Measurements from ENCODE around the gene TYRP1. TPM values are rescaled to one million over a fixed set of nuclear protein-coding genes. Genes with fewer than 3 reads are reported as not detected.

The TYRP1 gene
- total RNA-seq, 8 experiments from 2014 or later, result 0.21 to 1.5 (median 0.71) TPM; not detected in 3

- in situ Hi-C loops (cut with MboI; ENCODE audit: low pct_unique_long_range_greater_than_20kb in 2 of 9, low sequenced_read_pairs in 9 of 9, unreplicated experiment in 9 of 9), result loop anchor here in 5 of 9 experiments (5.0 to 25.0 kb wide), 8 partner anchors 54 to 367 kb away; partner anchors contain the start of gene LURAP1L (in 1 of the 5)
These were observed 27.4 kb downstream of the TYRP1 start for GRCh38 chr9:12720551-12720950.

GRCh38 chr9:12722131-12722530, 28.9 kb downstream of the TYRP1 start:
- H3K4me3 ChIP-seq, result no peak overlapping the region
- in situ Hi-C loops (cut with MboI; ENCODE audit: low pct_unique_long_range_greater_than_20kb in 2 of 9, low sequenced_read_pairs in 9 of 9, unreplicated experiment in 9 of 9), result loop anchor here in 5 of 9 experiments (5.0 to 25.0 kb wide), 8 partner anchors 53 to 365 kb away; partner anchors contain the start of gene LURAP1L (in 1 of the 5)
- H3K27ac ChIP-seq, result no peak overlapping the region
- WGBS, 10 experiments, result 40 to 100% (median 72%) methylated on average over 1 to 2 of the region's 2 CpGs; no CpG with 5 or more reads in 1 of the 10 experiments
- no peak for ATAC-seq (replicated peaks in 6 of 8)
- peaks cover 0 to 11% of the 10 kb centered on the region in 2 donors for H3K4me1 ChIP-seq (replicated peaks in 1 of 2)

More at GRCh38 chr9:12720551-12720950, 27.4 kb downstream of the TYRP1 start:
- Histone ChIP-seq H3K27ac (no peak overlapping the region), H3K4me3 (no peak overlapping the region), H3K4me1 (replicated peaks in 1 of 2) (peaks cover 0 to 11% of the 10 kb centered on the region in 2 donors)
- 0 to 100% (median 56%) methylated on average over 1 to 3 of the region's 3 CpGs; no CpG with 5 or more reads in 1 of the 10 experiments for WGBS, 10 experiments
- no peak for ATAC-seq (replicated peaks in 6 of 8)

GRCh38 chr9:12723409-12724028, 30.3 kb downstream of the TYRP1 start:
- 0 to 92% (median 40%) methylated on average over 2 to 5 of the region's 5 CpGs; no CpG with 5 or more reads in 1 of the 10 experiments for WGBS, 10 experiments

GRCh38 chr9:12726795-12727194, 33.6 kb downstream of the TYRP1 start:
- no peak for ATAC-seq (replicated peaks in 6 of 8)
- WGBS, 10 experiments, result 67 to 100% (median 75%) methylated on average over 1 to 2 of the region's 2 CpGs; no CpG with 5 or more reads in 4 of the 10 experiments
- Histone ChIP-seq H3K4me1 (replicated peaks in 1 of 2) (no peaks in the 10 kb centered on the region), H3K4me3 (no peak overlapping the region), H3K27ac (no peak overlapping the region)
- in situ Hi-C loops (cut with MboI; ENCODE audit: low pct_unique_long_range_greater_than_20kb in 2 of 9, low sequenced_read_pairs in 9 of 9, unreplicated experiment in 9 of 9), result loop anchor here in 2 of 9 experiments (10.0 kb wide), 2 partner anchors 48 to 358 kb away; partner anchors contain the start of gene LURAP1L (in 1 of the 2)

More at GRCh38 chr9:12723409-12724028, 30.3 kb downstream of the TYRP1 start:
- peak in 2 of 8 experiments; percentile 28 to 32 for ATAC-seq (replicated peaks in 6 of 8)
- Histone ChIP-seq H3K4me3 (no peak overlapping the region), H3K4me1 (replicated peaks in 1 of 2) (peaks cover 0 to 7% of the 10 kb centered on the region in 2 donors), H3K27ac (no peak overlapping the region)
- in situ Hi-C loops (cut with MboI; ENCODE audit: low pct_unique_long_range_greater_than_20kb in 2 of 9, low sequenced_read_pairs in 9 of 9, unreplicated experiment in 9 of 9), result loop anchor here in 5 of 9 experiments (5.0 to 25.0 kb wide), 8 partner anchors 51 to 364 kb away; partner anchors contain the start of gene LURAP1L (in 1 of the 5)

- no peak for ATAC-seq (replicated peaks in 6 of 8)
- in situ Hi-C loops (cut with MboI; ENCODE audit: low pct_unique_long_range_greater_than_20kb in 2 of 9, low sequenced_read_pairs in 9 of 9, unreplicated experiment in 9 of 9), result no loop called here
- no peaks in the 10 kb centered on the region for H3K4me1 ChIP-seq (replicated peaks in 1 of 2)
- no peak overlapping the region for H3K27ac ChIP-seq
- no peak overlapping the region for H3K4me3 ChIP-seq
- WGBS, 10 experiments, result 80 to 100% (median 96%) methylated on average over 1 of the region's 1 CpG; no CpG with 5 or more reads in 6 of the 10 experiments
These were observed 37.0 kb downstream of the TYRP1 start for GRCh38 chr9:12730198-12730597.

- H3K27ac ChIP-seq, result no peak overlapping the region
- no peak overlapping the region for H3K4me3 ChIP-seq
- in situ Hi-C loops (cut with MboI; ENCODE audit: low pct_unique_long_range_greater_than_20kb in 2 of 9, low sequenced_read_pairs in 9 of 9, unreplicated experiment in 9 of 9), result no loop called here
- no peaks in the 10 kb centered on the region for H3K4me1 ChIP-seq (replicated peaks in 1 of 2)
- no peak for ATAC-seq (replicated peaks in 6 of 8)
These were observed 37.7 kb downstream of the TYRP1 start for GRCh38 chr9:12730927-12731326.

GRCh38 chr9:12732971-12733370, 39.8 kb downstream of the TYRP1 start:
- in situ Hi-C loops (cut with MboI; ENCODE audit: low pct_unique_long_range_greater_than_20kb in 2 of 9, low sequenced_read_pairs in 9 of 9, unreplicated experiment in 9 of 9), result no loop called here
- 30 to 83% (median 69%) methylated on average over 1 to 3 of the region's 3 CpGs for WGBS, 10 experiments
- no peak overlapping the region for H3K4me3 ChIP-seq
- H3K4me1 ChIP-seq (replicated peaks in 1 of 2), result peaks cover 0 to under 1% of the 10 kb centered on the region in 2 donors
- H3K27ac ChIP-seq, result no peak overlapping the region
- no peak for ATAC-seq (replicated peaks in 6 of 8)

- Histone ChIP-seq H3K4me3 (no peak overlapping the region), H3K27ac (no peak overlapping the region), H3K4me1 (replicated peaks in 1 of 2) (peaks cover 0 to 14% of the 10 kb centered on the region in 2 donors)
- WGBS, 10 experiments, result 45 to 93% (median 78%) methylated on average over 1 to 3 of the region's 3 CpGs
- in situ Hi-C loops (cut with MboI; ENCODE audit: low pct_unique_long_range_greater_than_20kb in 2 of 9, low sequenced_read_pairs in 9 of 9, unreplicated experiment in 9 of 9), result no loop called here
- peak in 1 of 8 experiments; percentile 65 for ATAC-seq (replicated peaks in 6 of 8)
These were observed 42.5 kb downstream of the TYRP1 start for GRCh38 chr9:12735665-12736064.

GRCh38 chr9:12737871-12738270, 44.7 kb downstream of the TYRP1 start:
- peaks cover 0 to 14% of the 10 kb centered on the region in 2 donors for H3K4me1 ChIP-seq (replicated peaks in 1 of 2)
- no peak overlapping the region for H3K4me3 ChIP-seq
- WGBS, 10 experiments, result 0% methylated on average over 1 of the region's 1 CpG; no CpG with 5 or more reads in 9 of the 10 experiments
- in situ Hi-C loops (cut with MboI; ENCODE audit: low pct_unique_long_range_greater_than_20kb in 2 of 9, low sequenced_read_pairs in 9 of 9, unreplicated experiment in 9 of 9), result no loop called here
- ATAC-seq (replicated peaks in 6 of 8), result no peak
- H3K27ac ChIP-seq, result no peak overlapping the region

- H3K4me1 ChIP-seq (replicated peaks in 1 of 2), result peaks cover 0 to 14% of the 10 kb centered on the region in 2 donors
- H3K4me3 ChIP-seq, result no peak overlapping the region
- H3K27ac ChIP-seq, result no peak overlapping the region
- in situ Hi-C loops (cut with MboI; ENCODE audit: low pct_unique_long_range_greater_than_20kb in 2 of 9, low sequenced_read_pairs in 9 of 9, unreplicated experiment in 9 of 9), result no loop called here
- ATAC-seq (replicated peaks in 6 of 8), result peak; percentile 59 to 97 (median 70)
These were observed 45.9 kb downstream of the TYRP1 start for GRCh38 chr9:12739014-12739652.

GRCh38 chr9:12740845-12741244, 47.7 kb downstream of the TYRP1 start:
- in situ Hi-C loops (cut with MboI; ENCODE audit: low pct_unique_long_range_greater_than_20kb in 2 of 9, low sequenced_read_pairs in 9 of 9, unreplicated experiment in 9 of 9), result no loop called here
- WGBS, 10 experiments, result 47 to 100% (median 91%) methylated on average over 1 to 2 of the region's 2 CpGs; no CpG with 5 or more reads in 2 of the 10 experiments
- ATAC-seq (replicated peaks in 6 of 8), result no peak
- peaks cover 0 to 14% of the 10 kb centered on the region in 2 donors for H3K4me1 ChIP-seq (replicated peaks in 1 of 2)
- H3K27ac ChIP-seq, result no peak overlapping the region
- no peak overlapping the region for H3K4me3 ChIP-seq

- peak in 5 of 8 experiments; percentile 19 to 74 (median 62) for ATAC-seq (replicated peaks in 6 of 8)
- in situ Hi-C loops (cut with MboI; ENCODE audit: low pct_unique_long_range_greater_than_20kb in 2 of 9, low sequenced_read_pairs in 9 of 9, unreplicated experiment in 9 of 9), result no loop called here
- no peak overlapping the region for H3K27ac ChIP-seq
- no peaks in the 10 kb centered on the region for H3K4me1 ChIP-seq (replicated peaks in 1 of 2)
- H3K4me3 ChIP-seq, result no peak overlapping the region
- 63 to 100% (median 83%) methylated on average over 1 of the region's 1 CpG; no CpG with 5 or more reads in 1 of the 10 experiments for WGBS, 10 experiments
These were observed 54.8 kb downstream of the TYRP1 start for GRCh38 chr9:12748016-12748415.

- in situ Hi-C loops (cut with MboI; ENCODE audit: low pct_unique_long_range_greater_than_20kb in 2 of 9, low sequenced_read_pairs in 9 of 9, unreplicated experiment in 9 of 9), result no loop called here
- no peak for ATAC-seq (replicated peaks in 6 of 8)
These were observed 55.8 kb downstream of the TYRP1 start for GRCh38 chr9:12748954-12749353.

More at GRCh38 chr9:12748954-12749353, 55.8 kb downstream of the TYRP1 start:
- Histone ChIP-seq H3K27ac (no peak overlapping the region), H3K4me3 (no peak overlapping the region), H3K4me1 (replicated peaks in 1 of 2) (no peaks in the 10 kb centered on the region)

Measured in motor neuron (in vitro differentiated cells).